ELF-1 (cell line): ENCODE results near the gene CCNJL.
A peak's percentile ranks its signal among the peaks of the same experiment; 100 is the strongest.

ENCODE experiments used
- DNase-seq: peaks from one replicate; pipeline ENCODE4 v3.0.0-alpha.2; 2016; ENCODE audit warnings: low read depth, low spot score

CCNJL gene

DNA sequence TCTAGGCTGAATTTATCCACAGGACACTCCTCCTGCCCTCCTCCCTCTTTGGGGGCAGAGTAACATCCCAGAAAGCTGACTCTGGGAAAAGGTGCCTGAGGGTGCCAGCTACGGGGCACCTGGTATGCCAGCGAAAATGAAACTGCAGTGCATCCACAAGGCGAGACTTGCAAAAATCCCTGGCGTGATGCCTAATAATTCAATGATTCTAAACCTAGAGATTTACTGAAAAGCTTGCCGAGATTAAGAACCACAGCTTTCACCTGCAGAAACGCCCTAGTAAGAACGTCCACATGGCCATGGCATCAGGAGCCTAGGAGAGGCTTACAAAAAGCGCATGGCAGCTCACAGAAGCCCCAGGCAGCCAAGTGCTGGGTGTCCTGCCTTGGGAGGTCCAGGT, 20.9 kb downstream of the CCNJL start:
- DNase-seq, result no peak

DNA sequence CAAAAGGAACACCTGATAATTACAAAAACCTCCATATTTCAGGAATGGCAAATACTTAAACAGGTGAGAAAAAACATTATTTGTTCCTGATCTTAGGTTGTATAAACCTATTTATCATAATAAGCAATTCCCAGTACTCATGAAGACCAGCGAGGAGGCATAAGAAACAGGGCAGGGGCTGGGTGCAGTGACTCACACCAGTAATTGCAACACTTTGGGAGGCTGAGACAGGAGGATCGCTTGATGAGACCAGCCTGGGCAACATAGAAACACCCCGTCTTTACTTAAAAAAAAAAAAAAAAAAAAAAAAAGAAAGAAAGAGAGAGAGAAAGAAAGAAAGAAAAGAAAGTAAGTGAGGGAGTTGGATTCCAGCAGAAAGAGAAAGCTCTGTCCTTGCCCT, 21.6 kb downstream of the CCNJL start:
- DNase-seq, result no peak

GRCh38 chr5:160289721-160290120, 22.6 kb downstream of the CCNJL start:
- DNase-seq, result peak; percentile 41

DNA sequence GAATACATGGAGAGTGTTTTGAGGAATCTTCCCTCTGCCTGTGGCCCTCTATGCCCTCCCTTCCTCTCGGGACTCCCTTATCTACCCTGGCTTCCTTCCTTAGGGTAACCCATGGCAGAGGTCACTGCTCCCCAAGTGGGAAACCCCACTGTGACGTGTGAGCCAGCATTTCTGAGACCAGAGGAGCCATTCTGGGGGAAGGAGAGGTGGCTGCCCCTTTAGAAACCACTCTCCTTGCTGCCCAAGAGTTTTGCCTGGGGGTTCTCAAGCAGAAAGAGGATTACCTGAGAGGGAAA, 23.1 kb downstream of the CCNJL start:
- DNase-seq, result no peak

DNA sequence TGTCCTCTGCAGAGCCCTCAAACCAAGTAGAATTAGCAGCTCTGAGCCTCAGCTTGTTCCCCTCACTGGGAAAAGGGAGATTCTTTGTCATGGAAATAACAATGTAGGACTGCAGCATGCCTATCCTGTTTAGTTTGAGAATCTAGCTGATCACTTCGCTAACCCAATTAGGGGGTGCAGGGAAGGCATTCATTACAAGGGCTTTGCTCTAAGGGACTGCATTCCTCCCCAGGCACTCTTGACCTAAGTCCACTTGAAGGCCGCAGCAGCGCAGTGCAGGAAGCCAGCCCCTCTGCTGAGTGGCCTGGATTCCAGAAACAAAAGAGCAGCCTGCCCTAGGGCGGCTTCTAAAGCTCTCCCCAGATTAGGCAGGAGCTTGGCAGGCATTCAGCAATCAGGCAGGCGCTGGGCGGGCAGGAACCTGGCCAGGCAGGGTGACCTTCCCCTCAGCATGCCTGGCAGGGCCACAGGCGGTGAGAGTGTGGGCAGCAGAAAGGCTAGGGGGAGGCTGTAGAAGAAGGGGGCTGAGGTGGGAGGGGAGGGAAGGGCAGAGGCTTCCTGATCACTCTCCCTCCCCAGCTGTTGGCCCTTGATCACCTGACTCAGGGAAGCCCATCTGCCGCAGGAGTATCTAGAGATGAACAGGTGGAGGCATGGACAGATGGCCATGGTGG, 24.8 kb downstream of the CCNJL start:
- peak; percentile 99 for DNase-seq

DNA sequence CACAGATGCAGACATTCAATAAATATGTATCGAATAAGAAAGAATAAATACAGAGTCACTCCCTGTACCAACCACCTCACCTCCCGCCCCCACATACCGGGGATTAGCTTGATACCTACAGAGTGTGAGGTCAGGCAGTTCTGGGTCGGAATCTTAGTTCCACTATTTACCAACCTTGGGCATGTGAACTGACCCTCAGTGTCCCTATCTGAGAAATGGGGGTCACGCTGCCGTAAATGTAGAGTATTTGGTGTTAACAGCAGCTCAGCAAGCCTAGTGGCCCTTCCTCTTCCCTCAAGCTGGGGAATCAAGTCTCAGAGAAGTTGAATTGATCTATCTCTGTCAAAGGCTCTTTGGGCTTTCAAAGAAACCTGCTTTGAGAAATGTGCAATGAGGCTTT, 25.4 kb downstream of the CCNJL start:
- no peak for DNase-seq

- DNase-seq, result no peak
Measured at GRCh38 chr5:160285316-160285715, 27.0 kb downstream of the CCNJL start.

GRCh38 chr5:160284291-160284873, 28.0 kb downstream of the CCNJL start:
- DNase-seq, result no peak

DNA sequence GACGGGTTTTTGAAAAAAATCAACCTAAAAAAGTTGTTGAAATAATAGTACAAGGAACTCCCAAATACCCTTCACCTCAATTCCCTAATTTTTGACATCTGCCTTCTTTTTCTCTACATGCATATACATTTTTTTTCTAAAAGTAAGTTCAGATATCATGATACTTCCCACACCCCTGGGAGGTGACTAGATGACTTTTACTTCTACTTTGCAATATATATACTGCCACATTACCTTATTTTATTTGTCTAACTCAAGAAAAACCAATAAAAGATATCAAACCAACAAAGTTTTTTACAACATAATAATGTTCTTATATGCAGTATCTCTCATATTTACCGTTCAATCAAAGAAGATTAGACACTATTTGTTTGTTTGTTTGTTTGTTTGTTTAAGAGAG, 31.1 kb downstream of the CCNJL start:
- no peak for DNase-seq

- DNase-seq, result no peak
Measured at GRCh38 chr5:160280384-160281095, 31.8 kb downstream of the CCNJL start.

DNA sequence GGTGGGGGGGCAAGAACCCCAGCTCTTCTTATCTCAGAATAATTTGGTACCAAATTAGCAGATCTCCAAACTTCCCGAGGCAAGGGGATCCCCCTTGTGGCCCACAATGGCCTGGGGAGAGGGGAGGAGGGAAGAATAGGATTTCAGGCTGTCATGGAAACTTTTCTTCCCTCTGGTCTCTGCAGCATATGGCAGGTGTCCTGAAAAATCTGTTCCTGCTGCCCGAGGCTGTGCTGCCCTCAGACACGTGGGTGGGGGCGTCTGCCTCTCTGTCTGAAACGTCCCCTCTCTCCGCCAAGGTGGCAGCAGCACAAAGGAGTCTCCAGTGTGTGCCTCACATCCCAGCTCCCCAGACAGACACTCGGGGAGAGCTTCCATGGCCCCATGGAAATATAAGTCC, 34.0 kb downstream of the CCNJL start:
- DNase-seq, result no peak

DNA sequence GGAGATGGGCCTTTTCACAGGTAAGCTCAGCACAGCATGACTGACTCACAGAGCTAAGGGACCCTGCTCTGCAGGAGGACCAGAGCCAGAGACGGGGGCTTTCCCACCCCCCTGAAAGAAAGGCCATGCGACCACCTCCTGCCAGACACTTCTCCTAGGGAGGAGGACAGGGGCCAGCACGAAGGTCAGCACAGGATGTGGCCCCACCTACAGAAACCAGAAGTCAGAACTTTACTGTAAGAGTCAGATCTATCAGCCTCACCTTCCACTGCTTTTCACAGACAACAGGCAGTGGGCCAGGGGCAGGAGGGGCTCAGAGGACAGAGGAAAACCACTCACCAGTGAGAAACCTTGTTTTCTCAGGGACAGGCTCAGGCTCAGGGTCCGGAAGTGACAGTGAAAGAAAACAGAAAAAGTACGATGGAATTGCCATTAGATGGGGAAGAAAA, 37.9 kb downstream of the CCNJL start:
- no peak for DNase-seq

- no peak for DNase-seq
Measured at GRCh38 chr5:160272889-160273288, 39.5 kb downstream of the CCNJL start.

DNA sequence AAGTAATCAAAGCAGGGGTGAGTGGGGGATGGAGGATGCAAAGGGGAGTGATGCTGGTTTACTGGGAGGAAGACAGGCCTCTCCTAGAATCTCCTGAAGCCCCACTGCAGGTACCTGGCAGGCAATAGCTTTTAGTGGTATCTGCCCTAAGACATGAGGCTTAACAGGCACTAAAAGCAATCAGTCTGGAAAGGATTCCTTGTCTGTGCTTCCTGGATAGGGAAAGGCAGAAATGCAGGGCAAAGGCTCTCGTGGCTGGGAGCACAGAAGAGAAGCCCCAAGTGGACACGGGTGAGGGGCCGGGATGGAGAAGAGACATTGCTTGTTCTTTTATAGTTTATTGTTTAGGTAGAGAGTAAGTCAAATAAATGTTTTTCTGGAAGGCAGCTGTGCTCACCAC, 40.1 kb downstream of the CCNJL start:
- DNase-seq, result peak; percentile 46

- DNase-seq, result no peak
Measured at GRCh38 chr5:160271836-160272235, 40.5 kb downstream of the CCNJL start.

DNA sequence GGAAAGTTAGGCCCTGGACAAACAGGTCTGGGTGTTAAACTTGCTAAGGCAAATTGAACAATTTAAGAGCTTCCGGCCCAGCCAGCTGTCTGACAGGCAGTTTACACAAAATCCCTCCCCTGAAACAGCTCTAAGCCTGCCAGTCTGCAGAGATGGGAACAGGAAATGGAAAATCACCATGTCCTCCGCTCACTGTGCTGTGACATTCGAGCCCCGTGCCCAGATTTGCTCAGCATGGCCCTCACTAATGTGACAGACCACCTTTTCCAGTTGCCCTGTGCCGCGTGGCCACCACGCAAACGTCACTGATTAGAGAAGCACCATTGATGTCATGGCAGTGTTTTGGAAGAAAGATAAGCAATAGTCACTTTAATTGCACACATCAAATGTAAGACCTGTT, 41.0 kb downstream of the CCNJL start:
- DNase-seq, result peak; percentile 47

GRCh38 chr5:160270704-160271103, 41.7 kb downstream of the CCNJL start:
- DNase-seq, result no peak

- peak; percentile 77 for DNase-seq
Measured at GRCh38 chr5:160269017-160269416, 43.3 kb downstream of the CCNJL start.

DNA sequence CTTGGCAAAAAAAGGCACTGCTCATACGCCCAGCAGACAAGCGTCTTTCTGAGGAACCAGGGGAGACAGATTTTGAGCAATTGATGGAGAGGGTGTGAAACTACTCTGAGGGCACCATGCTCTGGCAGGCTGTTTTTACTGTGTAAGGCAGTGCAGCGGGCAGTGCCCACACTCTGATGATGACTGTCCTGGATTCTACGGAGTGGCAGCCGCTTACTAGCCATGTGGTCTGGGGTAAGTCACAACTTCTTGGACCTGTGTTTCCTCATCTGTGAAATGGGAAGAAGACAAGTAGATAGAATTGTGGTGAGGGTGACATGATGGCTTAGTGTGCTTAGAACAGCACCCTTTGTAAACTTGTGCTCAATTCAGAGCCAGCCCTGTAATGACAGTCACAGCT, 44.2 kb downstream of the CCNJL start:
- no peak for DNase-seq

- peak; percentile 44 for DNase-seq
Measured at GRCh38 chr5:160266752-160267345, 45.5 kb downstream of the CCNJL start.

- DNase-seq, result no peak
Measured at GRCh38 chr5:160266044-160266443, 46.3 kb downstream of the CCNJL start.

- no peak for DNase-seq
Measured at GRCh38 chr5:160263326-160263855, 49.0 kb downstream of the CCNJL start.
